Epidermal melanocyte (primary cell): ENCODE results near the gene ASCL2.

Experiments used
- DNase-seq: peaks from one replicate; pipeline ENCODE4 v3.0.0; 2011; ENCODE audit warnings: low spot score; ENCODE audit not compliant: insufficient read length

The ASCL2 gene

GRCh38 chr11:2234963-2235362 is 35.4 kb downstream of the ASCL2 start:
- DNase-seq, result no peak

DNA sequence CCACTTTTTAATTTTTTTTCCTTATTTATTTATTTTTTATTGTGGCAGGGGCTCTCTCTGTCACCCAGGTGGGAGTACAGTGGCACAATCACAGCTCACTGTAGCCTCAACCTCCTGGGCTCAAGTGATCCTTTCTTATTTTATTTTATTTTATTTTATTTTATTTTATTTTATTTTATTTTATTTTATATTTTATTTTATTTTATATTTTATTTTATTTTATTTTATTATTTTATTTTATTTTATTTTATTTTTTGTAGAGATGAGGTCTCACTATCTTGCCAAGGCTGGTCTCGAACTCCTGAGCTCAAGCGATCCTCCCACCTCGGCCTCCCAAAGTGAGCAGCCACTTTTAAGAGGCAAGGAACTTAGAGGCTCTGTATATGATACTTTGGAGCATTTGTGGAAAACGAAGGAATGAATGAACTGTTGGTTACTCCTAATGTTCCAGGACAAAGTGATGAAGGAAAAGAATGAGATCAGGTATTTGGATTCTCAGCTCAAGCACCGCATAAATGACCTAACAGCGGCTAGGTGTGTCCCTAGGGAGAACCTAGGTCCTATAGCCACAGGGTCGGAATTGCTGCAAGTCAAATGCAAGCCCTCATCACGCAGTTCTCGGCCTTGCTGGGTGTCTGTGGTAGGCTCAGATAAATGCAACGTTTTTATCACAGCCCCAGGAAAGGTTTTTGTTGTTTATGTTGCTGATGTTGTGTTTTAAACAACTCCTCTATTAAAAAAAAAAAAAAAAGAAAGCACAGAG is 36.5 kb downstream of the ASCL2 start:
- no peak for DNase-seq

GRCh38 chr11:2229713-2230297 is 40.6 kb downstream of the ASCL2 start:
- no peak for DNase-seq

DNA sequence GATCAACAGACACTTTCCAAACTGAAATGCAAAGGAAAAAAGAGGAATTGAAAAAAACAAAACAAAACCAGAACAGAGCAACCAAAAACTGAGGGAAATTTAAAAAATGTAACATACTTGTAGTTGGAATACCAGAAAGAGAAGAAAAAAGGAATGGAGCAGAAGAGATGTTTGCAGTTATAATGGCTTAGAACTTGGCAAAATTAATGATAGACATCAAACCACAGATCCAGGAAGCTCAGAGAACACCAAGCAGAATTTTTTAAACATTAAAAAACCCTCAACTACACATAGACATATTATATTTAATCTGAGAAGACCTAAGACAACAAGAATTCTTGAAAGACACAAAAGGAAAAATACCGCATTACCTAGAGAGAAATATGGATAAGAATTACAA is 46.1 kb downstream of the ASCL2 start:
- no peak for DNase-seq

DNA sequence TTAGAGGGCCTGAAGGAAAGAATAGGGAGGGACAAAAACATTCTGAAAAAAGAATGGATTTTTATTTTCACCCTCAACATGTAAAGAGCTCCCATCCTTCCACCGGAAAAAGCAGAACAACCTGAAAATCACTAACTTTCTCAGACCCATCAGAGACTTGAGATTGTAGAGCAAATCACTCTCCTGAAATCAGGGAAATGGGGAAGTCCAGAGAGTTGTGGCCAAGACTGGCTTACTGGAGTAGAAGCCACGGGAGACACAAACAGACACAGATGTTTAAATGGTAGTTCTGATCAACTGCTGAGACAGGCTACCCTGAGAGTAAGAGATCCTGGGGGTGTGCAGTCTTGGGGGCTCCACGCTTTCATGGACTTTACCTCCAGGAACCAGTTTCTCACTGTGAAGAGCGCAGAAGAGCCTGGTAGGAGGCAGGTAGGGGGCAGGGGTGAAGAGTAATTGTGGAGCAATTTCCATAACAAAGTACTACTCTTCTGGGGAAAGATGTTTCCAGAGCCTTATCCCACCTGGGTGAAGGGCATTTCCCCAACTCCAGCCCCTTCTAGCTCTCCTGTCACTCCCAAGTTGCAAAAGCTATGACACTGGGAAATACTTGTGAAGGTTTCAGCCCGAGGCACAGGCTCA is 47.1 kb downstream of the ASCL2 start:
- DNase-seq, result no peak

DNA sequence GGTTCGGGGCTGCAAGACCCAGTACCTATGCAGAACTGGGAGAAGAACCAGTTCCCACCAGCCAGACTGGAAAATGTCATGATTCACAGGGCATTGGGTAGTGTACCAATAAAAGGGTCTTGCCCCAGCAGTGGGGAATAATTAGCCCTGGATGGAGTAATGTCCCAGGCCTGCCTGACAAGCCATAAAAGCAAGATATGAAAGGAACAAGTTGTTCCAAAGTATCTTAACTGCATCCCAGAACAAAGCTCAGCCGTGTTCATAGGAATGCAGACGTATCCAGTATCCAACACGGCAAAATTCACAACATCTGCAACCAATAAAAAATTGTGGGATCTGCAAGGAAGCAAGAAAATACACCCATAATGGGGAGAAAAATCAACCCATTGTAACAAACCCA is 47.9 kb downstream of the ASCL2 start:
- DNase-seq, result no peak

GRCh38 chr11:2221591-2221990 is 48.8 kb downstream of the ASCL2 start:
- DNase-seq, result no peak

GRCh38 chr11:2221024-2221423 is 49.4 kb downstream of the ASCL2 start:
- DNase-seq, result no peak

DNA sequence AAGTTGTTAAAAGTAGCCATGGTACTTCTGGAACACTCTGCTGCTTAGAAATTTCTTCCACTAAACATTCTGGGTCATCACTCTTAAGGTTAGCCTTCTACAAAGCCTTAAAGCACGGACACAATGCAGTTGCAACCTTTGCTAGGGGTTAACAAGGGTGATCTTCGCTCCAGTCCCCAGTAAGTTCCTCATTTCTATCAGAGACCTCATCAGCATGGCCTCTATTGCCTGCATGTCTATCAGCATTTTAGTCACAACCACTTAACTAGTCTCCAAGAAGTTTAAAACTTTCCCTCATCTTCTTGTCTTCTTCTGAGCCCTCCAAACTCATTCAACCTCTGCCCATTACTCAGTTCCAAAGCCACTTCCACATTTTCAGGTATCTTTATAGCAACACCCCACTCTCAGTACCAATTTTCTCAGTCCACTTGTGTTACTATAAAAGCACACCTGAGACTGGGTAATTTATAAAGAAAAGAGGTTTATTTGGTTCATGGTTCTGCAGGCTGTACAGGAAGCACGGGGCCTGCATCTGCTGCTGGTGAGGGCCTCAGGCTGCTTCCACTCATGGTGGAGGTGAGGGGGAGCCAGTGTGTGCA is 50.1 kb downstream of the ASCL2 start:
- no peak for DNase-seq

GRCh38 chr11:2219318-2220017 is 50.9 kb downstream of the ASCL2 start:
- no peak for DNase-seq
